RKO (cell line): ENCODE data around the gene ZC3H7B.
"Not testable (repeated sequence)": the region's sequence is repeated elsewhere in the genome, so short reads cannot be mapped to it uniquely, and the experiment has no call there.

Source experiments
- DNase-seq: peaks from one replicate; pipeline ENCODE4 v3.0.0-alpha.2; 2016; ENCODE audit warnings: low spot score

ZC3H7B gene, protein sequence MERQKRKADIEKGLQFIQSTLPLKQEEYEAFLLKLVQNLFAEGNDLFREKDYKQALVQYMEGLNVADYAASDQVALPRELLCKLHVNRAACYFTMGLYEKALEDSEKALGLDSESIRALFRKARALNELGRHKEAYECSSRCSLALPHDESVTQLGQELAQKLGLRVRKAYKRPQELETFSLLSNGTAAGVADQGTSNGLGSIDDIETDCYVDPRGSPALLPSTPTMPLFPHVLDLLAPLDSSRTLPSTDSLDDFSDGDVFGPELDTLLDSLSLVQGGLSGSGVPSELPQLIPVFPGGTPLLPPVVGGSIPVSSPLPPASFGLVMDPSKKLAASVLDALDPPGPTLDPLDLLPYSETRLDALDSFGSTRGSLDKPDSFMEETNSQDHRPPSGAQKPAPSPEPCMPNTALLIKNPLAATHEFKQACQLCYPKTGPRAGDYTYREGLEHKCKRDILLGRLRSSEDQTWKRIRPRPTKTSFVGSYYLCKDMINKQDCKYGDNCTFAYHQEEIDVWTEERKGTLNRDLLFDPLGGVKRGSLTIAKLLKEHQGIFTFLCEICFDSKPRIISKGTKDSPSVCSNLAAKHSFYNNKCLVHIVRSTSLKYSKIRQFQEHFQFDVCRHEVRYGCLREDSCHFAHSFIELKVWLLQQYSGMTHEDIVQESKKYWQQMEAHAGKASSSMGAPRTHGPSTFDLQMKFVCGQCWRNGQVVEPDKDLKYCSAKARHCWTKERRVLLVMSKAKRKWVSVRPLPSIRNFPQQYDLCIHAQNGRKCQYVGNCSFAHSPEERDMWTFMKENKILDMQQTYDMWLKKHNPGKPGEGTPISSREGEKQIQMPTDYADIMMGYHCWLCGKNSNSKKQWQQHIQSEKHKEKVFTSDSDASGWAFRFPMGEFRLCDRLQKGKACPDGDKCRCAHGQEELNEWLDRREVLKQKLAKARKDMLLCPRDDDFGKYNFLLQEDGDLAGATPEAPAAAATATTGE

DNA sequence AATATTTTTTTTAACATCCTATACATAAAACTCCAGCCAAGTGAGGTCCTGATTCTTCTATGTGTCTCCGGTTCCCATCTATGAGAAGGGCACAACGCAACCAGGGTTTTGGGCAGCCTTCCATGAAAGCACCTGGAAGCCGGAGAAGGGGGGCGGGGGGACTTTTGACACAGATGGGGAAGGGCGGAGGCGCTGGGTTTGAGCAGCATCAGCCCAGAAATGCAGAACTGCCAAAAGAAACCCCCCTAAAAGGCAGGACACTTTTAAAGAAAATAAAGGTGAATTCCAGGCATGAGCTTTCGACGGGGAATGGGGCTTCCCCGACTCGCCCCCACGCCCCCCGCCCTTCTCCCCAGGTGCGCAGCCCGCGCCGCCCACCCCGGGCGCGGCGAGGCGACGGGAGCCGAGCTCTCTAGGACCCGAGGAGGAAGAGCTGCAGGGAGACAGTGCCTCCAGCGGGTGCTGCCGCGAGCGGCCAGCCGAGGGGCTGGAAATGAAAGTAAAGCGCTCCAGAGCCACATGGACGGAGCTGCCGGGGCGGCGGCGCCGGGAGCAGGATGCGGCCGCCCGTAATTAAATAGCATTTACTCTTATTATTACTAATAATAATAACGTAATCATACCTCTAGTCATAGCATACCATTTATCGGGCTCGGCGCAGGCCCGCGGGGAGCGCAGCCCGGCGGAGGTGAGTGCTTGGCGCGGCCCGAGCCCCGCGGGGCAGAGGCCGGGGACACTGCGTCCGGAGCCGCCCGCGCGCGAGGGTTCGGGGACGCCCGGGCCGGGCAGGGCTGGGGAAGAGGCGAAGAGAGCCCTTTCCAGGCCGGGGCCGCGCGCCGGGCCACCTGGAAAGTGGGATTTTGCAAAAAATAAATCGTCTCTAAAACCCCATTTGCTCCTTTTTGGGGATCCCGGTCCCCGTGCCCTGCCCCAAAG lies at the start of gene ZC3H7B:
ZC3H7B (plus strand) TSS at position 441 of the 936 bp plus-strand sequence. CDS start 19,136 bp downstream, outside the sequence.
- peak; percentile 88 for DNase-seq

DNA sequence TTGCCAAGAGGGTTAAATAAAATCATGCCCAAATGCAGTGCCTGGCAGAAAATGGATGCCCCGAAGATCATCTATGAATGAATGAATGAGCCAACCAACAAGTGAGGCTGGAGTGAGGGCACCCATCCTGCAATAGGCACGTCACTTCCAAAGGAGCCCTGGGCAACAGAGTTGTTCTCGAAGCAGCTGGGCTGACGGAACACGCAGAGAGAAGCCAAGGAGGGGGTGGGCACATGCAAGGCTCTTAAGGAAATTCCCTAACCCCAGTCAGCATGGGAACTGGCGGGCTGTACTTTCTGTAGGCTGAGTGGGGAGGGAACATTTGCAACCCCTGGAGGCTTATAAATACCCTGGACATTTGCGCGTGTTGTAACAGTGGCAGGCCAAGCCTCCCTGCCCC lies 49.0 kb upstream of the ZC3H7B start:
- no peak for DNase-seq

DNA sequence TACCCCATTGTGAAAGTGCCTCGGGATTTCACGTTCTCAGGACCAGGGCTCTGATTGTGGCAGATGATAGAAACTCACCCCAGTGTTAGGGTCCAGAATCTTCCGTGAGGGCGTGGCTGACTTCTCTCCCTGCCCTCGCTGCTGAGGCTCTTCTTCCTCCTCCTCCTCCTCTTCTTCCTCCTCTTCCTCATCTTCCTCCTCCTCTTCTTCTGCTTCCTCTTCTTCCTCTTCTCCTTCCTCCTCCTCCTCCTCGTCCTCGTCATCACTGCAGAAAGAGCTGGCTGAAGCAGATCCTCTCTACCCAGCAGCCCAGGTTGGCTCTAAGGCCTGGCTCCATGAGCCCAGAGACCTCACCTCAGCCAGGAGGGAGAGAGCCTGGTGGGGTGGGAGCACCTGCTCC lies 47.1 kb upstream of the ZC3H7B start:
- DNase-seq = no peak

DNA sequence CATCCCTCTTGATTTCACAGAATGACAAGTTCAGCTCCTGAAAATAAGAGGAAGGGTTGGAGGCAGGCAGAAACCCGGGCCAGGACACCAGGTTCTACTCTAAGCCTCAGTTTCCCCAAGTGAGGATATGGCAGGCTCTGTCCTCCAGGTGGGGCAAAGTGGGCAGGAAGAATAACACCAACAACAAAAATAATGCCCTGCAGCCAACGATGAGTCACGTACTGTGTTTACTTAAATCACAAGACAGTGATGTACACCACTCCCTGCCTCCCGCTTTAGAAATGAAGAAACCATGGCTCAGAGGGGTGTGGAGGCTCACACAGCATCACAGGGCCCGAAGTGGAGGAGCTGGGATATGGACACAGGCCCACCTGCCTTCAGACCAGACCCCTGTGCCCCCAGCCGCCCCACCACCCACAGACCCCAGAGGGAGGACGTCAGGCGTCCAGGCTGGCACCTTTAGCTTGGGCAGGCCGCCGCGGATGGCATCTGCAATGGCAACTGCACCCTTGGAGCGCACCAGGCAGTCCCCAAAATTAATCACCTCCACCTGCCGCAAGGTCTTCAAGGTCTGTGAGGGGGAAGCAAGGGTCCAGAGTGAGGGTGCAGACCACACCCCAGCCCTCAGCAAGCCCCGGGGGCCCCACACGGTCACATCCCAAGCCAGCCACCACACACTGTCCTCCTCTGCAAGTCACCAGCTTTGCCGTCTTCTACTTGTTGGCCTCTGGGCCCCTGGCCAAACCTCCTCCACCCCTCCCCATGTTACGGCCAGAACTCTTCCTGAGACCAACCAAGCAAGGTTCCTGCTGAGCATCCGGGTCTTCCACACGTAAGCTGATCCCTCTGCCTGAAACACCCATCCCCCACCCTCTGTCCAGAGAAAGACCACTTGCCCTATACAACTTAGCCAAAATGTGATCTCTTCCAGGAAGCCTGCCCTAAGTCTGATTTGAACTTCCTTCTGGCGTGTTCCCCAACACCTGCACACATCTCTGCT lies 44.8 kb upstream of the ZC3H7B start:
- DNase-seq = peak; percentile 49

DNA sequence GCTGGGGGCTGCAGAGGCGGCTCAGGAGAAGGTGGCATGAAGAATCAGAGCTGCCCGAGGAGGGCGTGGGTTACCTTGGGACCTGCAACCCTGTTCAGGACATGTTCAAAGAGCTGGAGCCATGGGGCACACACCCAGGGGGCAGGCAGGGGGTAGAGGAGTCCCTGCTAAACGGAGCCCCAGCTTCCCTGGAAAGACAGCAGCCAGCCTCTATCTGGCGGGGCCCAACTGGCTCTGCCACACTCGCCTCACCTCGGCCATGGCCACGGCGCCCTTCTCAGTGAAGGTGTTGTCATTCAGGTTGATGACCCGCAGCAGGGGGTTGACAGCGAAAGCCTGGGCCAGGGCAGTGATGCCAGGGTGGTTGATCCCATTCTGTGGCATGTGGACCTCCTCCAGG lies 43.6 kb upstream of the ZC3H7B start:
- DNase-seq = no peak

DNA sequence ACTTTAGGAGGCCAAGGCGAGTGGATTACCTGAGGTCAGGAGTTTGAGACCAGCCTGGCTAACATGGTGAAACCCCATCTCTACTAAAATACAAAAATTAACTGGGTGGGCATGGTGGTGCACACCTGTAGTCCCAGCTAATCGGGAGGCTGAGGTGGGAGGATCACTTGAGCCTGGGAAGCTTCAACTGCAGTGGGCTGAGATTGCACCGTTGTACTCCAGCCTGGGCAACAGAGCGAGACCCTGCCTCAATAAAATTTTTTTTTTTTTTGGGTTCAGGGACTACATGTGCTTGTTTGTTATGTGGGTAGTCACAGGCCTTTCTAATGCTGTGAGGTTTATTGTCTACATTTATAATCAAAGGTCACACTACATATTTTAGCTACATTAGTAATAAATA lies 41.6 kb upstream of the ZC3H7B start:
- DNase-seq = not testable (repeated sequence)

DNA sequence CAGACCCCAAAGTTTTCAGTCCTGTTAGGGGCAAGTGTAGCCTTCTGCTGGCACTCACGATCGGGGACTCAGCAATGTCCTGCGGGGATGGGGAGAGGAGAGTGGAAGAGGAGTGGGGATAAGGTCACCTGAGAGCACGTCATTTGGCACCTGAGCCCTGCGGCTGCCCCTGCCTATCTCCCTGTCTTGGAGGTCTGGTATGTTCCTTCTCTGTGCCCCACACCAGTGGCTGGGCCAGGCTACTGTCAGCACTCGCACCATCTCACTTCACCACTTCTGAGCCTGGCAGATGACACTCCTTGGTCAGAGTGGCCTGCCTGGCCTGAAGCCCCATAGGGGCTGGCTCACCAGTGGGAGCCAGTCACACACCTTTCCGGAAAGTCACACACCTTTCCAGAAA lies 40.5 kb upstream of the ZC3H7B start:
- DNase-seq = no peak

DNA sequence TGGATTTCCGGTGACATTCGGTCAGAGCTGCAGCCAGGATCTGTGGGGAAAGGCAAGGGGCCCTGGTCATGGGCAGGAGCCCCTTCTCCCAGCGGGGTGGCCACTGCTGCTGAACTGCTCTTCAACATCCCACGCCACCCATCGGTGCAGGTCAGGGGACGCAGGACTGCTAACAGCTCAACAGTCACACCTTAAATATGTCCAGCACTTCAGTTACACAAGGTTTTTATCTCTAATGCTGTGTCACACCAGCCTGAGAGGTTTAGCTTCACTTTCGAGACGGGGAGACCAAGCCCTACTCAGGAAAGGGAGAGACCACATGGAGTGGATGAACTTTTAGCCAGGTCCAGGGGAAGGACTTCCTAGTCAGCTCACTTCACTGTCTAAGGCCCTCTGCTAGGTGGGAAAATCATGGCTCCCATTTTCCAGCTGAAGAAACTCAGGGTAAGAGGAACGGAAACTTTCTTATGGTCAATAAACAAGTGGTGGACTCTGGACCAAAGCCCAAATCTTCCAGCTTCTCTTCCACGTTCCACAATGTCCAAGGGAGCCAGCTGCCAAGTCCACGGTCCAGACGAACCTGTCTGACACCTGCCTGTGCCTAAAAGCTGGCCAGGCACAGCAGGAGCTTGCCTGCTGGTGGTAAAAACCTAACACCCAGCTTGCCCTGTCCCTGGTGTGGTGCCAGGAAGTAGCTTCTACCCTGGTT lies 39.6 kb upstream of the ZC3H7B start:
- no peak for DNase-seq

DNA sequence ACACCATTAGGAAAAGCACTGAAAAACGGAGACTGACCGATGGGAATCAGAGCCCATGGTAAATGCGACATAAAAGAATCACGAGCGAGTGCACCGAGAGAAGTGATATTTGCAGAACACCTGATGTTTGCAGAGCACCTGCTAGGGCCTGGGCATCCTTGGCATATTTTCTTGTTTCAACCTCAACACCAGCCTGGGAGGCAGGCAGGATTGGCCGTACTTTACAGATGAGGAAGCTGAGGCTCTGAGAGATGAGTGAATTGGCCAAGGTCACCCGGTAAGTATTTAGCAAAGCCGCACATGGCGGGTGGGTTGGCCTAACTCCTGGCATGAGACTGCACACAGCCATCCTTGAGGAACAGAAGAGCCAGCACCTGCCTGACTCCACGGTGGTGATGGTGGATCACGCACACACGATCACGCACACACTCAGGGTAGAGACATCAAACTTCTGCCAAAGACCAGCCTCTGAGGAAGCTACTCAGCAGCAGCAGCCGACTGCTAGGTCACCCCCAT lies 39.0 kb upstream of the ZC3H7B start:
- no peak for DNase-seq

DNA sequence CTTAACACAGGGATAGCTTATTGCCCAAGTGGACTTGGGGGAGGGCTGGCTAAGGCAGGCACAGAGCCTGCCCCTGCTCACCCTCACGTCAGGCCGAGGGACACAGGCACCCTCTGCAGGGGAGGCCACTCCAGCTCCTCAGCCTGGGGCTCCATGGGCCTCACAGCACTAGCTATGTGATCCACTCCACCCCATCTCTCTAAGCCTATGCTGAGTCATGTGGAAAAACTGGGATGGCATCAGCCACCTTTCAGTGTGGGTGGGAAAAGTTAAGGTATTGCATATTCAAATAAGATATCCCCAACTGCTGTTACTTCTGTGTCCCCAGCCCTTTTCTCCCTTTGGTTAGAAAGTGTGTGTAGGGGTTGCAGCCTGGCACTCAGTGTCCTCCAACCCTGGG lies 37.6 kb upstream of the ZC3H7B start:
- DNase-seq = no peak

DNA sequence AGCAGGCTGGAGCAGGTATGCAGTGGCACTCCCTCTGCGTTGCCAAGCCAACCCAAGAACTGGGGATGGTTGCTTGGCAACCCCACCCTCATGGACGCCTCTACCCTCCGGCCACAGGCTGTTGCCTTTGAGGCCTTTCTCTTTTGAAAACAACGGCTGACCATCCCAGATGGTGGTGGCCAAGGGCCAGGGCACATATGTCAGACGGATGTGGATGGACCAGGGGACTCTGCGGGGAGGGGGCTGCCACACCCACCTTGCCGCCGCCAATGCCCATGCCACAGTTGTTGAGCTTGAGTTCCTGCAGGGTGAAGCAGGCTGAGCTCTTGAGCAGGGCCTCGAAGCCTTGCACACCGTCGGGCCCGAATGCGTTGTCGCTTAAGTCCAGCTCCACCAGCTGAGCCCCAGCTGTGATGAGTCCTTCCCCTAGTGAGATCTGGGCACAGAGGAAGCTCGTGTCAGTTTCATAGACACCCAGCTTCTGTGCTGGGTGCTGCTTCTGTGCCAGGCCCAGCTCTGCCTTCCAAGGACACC lies 36.9 kb upstream of the ZC3H7B start:
- DNase-seq = no peak

DNA sequence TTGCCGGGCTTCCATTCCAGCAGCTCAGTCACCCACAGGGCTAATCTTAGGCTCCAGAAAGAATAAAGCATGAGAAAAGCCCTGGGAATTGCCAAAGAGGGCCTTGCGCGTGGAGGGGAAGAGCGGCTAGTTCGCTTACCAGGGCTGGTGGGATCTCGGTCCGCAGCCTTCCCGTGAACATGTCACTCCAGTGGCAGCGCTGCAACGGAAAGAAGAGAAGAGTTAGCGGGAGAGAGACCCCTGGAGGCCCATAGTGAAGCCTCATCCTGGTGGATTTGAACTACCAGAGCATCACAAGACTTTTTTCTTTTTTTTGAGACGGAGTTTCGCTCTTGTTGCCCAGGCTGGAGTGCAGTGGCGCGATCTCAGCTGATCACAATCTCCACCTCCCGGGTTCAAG lies 33.4 kb upstream of the ZC3H7B start:
- no peak for DNase-seq

DNA sequence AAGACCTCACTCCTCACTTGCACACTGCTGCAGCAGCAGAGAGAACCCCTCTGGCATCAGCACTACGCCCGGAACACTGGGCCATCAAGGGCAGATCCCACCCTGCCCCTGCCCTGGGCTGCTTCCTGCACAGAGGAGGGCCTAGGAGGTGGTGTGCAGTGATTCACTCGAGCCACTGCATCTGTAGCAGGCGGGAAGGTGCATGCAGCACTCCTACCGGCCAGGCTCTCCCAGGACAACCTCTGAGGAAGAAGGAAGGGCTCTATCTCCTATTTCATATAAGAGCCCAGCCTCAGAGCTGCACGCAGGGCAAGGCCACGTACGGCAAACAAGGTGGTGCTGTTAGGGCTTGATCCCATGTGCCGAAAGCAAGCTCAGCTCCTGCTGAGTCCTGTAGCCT lies 29.5 kb upstream of the ZC3H7B start:
- DNase-seq = no peak

DNA sequence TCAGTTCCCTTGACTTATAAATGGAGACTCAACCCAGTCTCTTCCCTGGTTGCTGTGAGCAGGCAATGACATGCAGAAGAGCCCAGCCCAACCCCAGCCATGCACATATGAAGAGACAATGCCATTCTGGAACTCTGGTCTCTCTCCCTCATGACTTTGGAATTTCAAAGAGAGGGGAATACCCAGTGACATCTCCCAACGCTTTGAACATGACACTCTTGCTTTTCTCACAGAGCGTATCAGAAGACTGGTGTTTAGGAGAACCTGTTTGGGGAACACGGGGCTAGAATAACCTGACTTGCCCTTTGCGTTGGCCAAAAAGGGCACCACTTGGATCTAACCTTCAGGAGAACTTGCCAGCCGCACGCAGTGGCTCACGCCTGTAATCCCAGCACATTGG lies 28.2 kb upstream of the ZC3H7B start:
- DNase-seq = no peak

DNA sequence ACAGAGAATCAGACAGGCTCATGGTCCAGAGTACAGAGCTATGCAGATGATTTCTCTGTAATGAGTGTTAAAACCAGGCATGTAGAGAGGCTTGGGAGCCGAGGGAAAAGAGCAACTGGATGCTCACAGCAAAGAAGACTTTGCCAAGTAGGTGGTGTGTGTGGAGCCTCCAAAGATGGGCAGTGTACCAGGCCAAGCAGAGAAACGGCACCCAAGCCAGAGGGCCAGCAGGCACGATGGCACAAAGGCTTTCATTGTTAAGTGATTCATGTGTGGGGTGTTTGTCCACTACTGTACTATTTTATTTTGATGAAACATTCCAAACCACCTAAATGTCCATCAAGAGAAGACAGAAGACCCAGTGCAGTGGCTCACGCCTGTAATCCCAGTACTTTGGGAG lies 26.5 kb upstream of the ZC3H7B start:
- no peak for DNase-seq

DNA sequence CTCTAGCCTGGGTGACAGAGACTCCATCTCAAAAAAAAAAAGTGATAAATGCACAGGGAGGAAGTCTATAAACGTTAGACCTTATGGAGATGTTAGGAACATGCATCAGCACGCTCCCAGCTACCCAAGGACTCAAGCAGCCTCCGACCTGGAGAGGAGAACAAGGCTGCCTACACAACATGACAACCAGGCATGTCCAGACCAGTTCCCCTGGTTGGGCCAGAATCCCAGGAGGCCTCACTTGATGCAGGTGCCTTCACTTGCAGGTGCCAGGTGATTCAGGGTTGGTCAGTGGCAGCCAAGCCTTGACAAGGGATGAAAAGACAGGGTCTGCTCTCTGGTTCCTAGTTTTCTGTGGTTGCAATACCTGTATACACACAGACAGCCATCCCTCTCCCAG lies 21.3 kb upstream of the ZC3H7B start:
- no peak for DNase-seq

DNA sequence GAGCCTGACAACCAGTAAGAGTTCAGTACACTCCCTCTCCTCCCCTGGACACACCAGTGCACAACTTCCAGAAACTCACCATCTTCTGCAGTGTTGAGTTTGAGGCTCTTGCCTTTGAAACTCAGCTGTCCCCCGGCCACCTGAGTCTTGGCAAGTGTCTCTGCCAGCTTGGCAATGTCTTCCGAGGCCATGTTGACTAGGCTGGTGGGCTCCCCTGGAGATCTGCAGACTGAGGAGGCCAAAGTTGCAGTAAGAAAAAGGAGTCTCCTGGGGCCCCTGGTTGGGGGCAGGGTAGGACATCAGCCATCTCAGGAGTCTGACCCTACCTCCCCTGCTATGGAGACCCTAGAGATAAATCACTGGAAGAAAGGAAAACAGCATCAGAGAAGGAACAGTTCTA lies 20.5 kb upstream of the ZC3H7B start:
- no peak for DNase-seq

DNA sequence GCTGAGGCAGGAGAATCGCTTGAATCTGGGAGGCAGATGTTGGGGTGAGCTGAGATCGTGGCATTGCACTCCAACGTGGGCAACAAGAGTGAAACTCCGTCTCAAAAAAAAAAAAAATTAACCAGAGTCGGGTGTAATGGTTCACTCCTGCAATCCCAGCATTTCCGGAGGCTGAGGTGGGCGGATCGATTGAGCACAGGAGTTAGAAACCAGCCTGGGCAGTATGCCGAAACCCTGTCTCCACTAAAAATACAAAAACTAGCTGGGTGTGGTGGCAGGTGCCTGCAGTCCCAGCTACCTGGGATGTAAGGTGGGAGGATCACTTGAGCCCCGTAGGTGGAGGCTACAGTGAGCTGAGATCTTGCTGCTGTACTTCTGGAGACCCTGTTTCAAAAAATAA lies 16.9 kb upstream of the ZC3H7B start:
- DNase-seq = no peak

DNA sequence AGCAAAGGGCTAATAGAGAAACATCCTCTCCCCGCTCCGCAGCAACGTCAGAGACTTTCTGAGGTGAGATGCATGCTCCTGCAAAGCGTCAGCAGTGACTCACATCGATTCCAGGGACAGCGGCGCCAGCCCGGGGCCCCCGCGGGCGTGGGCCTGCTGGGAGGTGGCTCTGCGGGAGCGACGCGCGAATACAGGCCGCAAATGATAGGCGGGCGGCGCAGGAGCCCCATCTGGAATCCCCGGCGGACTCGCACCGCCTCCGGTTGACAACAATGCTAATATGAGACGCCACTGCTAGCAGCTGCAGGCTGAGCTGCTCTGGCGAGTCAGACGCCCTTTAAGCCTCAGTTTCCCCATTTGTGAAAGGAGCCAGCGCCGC lies 15.9 kb upstream of the ZC3H7B start:
- DNase-seq = peak; percentile 95
